GM19467 (cell line): Measurements from ENCODE around the gene TRIM58.

Experiments used
- ATAC-seq: cut with Tn5 transposase; IDR thresholded peaks from one replicate; pipeline ENCODE4 v1.9.1; 2021; ENCODE audit warnings: mild to moderate bottlenecking, moderate library complexity; ENCODE audit not compliant: unreplicated experiment

The TRIM58 gene

GRCh38 chr1:247883346-247883745, 26.4 kb downstream of the TRIM58 start:
- no peak for ATAC-seq

GRCh38 chr1:247884797-247885413, 27.9 kb downstream of the TRIM58 start:
- no peak for ATAC-seq

DNA sequence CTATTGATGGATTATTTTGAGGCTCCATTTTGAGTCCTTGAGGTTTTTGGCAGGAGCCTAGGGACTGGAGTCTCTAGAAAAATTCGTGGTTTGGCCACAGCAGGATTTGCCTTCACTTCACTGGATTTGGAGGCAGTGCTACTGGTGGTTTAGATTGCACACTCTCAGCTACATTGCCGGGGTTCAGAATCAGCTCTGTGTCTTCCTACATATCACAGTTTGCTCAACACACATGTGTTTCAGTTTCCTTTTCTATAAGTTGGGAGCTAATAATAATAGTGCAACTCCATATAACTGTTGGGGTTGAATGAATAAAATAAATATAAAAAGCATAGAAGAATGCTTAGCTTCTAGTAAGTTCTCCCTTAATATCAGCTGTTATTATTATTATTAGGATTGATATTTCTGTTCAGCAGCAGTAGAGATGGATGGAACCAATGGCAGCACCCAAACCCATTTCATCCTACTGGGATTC, 38.2 kb downstream of the TRIM58 start, which contains the start of gene OR2W3:
Gene OR2W3, plus strand, starts transcription at position 425 of the 475 bp plus-strand sequence. Its CDS starts 0 bp downstream, at position 425.
- no peak for ATAC-seq

GRCh38 chr1:247895976-247896375, 39.0 kb downstream of the TRIM58 start:
- no peak for ATAC-seq

DNA sequence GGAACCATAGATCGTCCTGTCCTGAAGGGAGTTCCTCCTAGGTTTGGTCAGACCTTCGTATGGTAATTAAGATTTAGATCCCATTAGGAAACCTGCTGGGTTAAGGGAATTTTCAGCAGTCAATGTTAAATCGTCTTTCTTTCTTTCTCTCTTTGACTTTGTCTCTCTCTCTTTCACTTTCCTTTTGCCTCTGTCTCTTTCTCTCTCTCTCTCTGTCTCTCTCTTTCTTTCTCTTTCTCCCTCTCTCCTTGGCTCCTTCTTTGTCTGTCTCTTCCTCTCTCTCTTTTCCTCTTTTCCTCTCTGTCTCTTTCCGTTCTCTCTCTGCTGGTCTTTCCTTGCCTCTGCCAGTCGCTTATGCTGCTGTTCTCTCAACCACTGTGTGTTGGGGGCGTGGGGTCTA, 47.1 kb downstream of the TRIM58 start:
- ATAC-seq = no peak

DNA sequence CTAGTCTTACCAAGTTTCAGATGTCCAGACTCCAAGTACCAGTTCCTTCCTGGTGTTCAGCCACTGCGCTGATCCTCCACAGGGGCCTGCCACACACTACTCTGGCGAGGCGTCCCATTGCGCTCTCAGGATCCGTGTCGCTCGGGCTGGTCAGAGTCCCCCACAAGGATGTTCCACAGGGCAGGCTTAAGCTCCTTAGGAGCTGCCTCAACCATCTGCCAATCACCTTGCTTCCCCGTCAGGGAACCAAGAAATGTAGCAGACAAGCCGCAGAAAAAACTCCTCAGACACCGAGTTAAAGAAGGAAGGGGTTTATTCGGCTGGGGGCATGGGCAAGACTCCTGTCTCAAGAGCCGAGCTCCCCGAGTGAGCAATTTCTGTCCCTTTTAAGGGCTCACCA, 48.2 kb downstream of the TRIM58 start:
- ATAC-seq = no peak

GRCh38 chr1:247905910-247906503, 49.0 kb downstream of the TRIM58 start:
- ATAC-seq = no peak

GRCh38 chr1:247906504-247907047, 49.6 kb downstream of the TRIM58 start:
- ATAC-seq = no peak

DNA sequence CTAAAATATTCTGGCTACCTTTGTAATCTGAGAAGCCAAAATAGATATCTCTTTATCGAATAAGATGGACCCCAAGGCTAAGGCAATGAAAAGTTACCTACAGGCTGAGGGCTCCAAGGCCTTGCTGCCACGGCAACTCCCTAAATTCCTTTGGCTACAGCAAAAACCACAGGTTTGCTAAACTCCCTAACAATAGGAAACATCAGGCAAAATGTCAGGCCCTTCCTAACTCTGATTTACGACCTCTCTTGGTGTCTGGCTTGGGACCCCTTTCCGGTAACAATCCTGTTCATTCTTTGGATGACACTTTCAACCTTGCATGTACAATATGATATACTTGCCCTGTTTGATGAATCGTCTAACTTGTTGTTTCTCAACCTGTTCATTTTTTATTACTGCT, 51.8 kb downstream of the TRIM58 start:
- no peak for ATAC-seq

GRCh38 chr1:247913786-247914185, 56.8 kb downstream of the TRIM58 start:
- no peak for ATAC-seq

GRCh38 chr1:247914941-247915662, 58.1 kb downstream of the TRIM58 start:
- no peak for ATAC-seq

- ATAC-seq = no peak
These were observed 63.0 kb downstream of the TRIM58 start, which contains the start of gene OR2T8 for GRCh38 chr1:247919952-247920351. OR2T8 (plus strand) TSS chr1:247920252; CDS start chr1:247921018, 766 bp downstream.

GRCh38 chr1:247923941-247924340, 67.0 kb downstream of the TRIM58 start:
- no peak for ATAC-seq

GRCh38 chr1:247924868-247925267, 67.9 kb downstream of the TRIM58 start, which contains the start of gene OR2AJ1:
OR2AJ1 (plus strand) TSS chr1:247924889; CDS start chr1:247933769, 8,880 bp downstream.
- no peak for ATAC-seq
